Adrenal gland (tissue), 12 donors: Measurements from ENCODE around the gene CCDC28B. TPM values are rescaled to one million over a fixed set of nuclear protein-coding genes. Genes with fewer than 3 reads are reported as not detected.
"Not testable (repeated sequence)": the region's sequence is repeated elsewhere in the genome, so short reads cannot be mapped to it uniquely, and the experiment has no call there.

Experiments used
- DNase-seq, 7 donors: peaks; one replicate each; pipeline ENCODE4 v3.0.0-alpha.2; 2019 to 2020
- H3K27ac ChIP-seq, 5 donors: fragments of 200-600 bp; sonication (generic) in 4 of 5; 1 replicate in 3 of 5; 2 replicates in 2 of 5; pipeline versions ENCODE4 v1.5.1 to v1.8.0; 2016 to 2020; ENCODE audit warnings: mild to moderate bottlenecking in 1 of 5
- H3K27me3 ChIP-seq: fragments of 200-600 bp; 2 replicates; pipeline ENCODE4 v1.8.0; 2021
- H3K36me3 ChIP-seq, 2 donors: fragments of 200-600 bp; replicated peaks in 1 of 2; 1 replicate in 1 of 2; 2 replicates in 1 of 2; pipeline versions ENCODE4 v1.5.1 to v1.8.0; 2018 to 2022
- H3K4me1 ChIP-seq, 2 donors: fragments of 200-600 bp; replicated peaks in 1 of 2; 1 replicate in 1 of 2; 2 replicates in 1 of 2; pipeline versions ENCODE4 v1.5.1 to v1.8.0; 2018 to 2021
- H3K4me3 ChIP-seq, 4 donors: fragments of 200-600 bp; sonication (generic) in 3 of 4; one replicate each; pipeline ENCODE4 v1.5.1; 2016 to 2018
- H3K9me3 ChIP-seq, 3 donors: fragments of 200-600 bp; sonication (generic) in 1 of 3; replicated peaks in 1 of 3; 1 replicate in 2 of 3; 2 replicates in 1 of 3; pipeline versions ENCODE4 v1.5.1 to v1.8.0; 2016 to 2021
- POLR2A ChIP-seq, 2 donors: fragments of 450-650 bp; IDR thresholded peaks; one replicate each; pipeline ENCODE4 v1.6.1; 2017; ENCODE audit warnings: antibody characterized with exemption in 2 of 2, mild to moderate bottlenecking in 2 of 2, moderate library complexity in 1 of 2
- WGBS, 4 donors: extraction: QIAGEN DNeasy Blood & Tissue Kit in 2 of 4; methylation state at CpG; one replicate each; pipeline versions ENCODE4 v1.1.5 to v1.1.7; 2013 to 2017; 5-methylcytosine and 5-hydroxymethylcytosine counted together
- intact Hi-C, 2 donors: fragments of 100-400 bp; cut with DNase I; formaldehyde crosslinking; loops; one replicate each; pipeline versions ENCODE4 v1.14.1 to v1.15.0; 2022 to 2023
- polyA plus RNA-seq, 3 donors: library from polyadenylated mRNA; stranded (reverse); fragments of 200-250 nt in 2 of 3; fragments of 350-450 nt in 1 of 3; fragmentation: Illumina TruSeq in 1 of 3; extraction: RNeasy Lipid Tissue Mini Kit (QIAGEN cat#74804) in 1 of 3; gene quantifications; one replicate each; pipeline ENCODE4 v1.2.3, GENCODE V29; 2013 to 2014
- total RNA-seq, 9 donors: library from RNA; depleted of rRNA in 4 of 9; stranded (reverse); fragments of >200 nt in 4 of 9; fragments of 120-200 nt in 1 of 9; fragmentation: NEBNext Ultra II Directional in 1 of 9; extraction: Animal tissue kit (Norgen Biotek cat#: 25700) in 1 of 9; gene quantifications; one replicate each; pipeline versions ENCODE4 v1.1.0 to v1.2.4, GENCODE V29; 2013 to 2023
- TF ChIP-seq, protein P1 (sequence below), 6 experiments: fragments of 450-650 bp in 4 of 6; fragments of 200-600 bp in 2 of 6; sonication (generic) in 1 of 6; IDR thresholded peaks; 1 replicate in 5 of 6; 2 replicates in 1 of 6; pipeline versions ENCODE4 v1.5.1 to v1.8.0; 2016 to 2021; ENCODE audit warnings: antibody characterized with exemption in 6 of 6, mild to moderate bottlenecking in 2 of 6, moderate library complexity in 1 of 6
- donor health status: healthy with polysubstance abuse.
- donor health status: Bipolar disorder and iron deficiency.
- donor health status: DM: yes; HTN: yes; CAD: no.
- donor health status: DM: no; HTN: no; CAD: no.
- donor health status: DM: no; HTN: no; CAD: no.
- donor health status: DM: yes; HTN: yes; CAD: no.

CCDC28B gene
- total and polyA plus RNA-seq, 12 donors: 3.4 to 47.7 (median 21.4) TPM

DNA sequence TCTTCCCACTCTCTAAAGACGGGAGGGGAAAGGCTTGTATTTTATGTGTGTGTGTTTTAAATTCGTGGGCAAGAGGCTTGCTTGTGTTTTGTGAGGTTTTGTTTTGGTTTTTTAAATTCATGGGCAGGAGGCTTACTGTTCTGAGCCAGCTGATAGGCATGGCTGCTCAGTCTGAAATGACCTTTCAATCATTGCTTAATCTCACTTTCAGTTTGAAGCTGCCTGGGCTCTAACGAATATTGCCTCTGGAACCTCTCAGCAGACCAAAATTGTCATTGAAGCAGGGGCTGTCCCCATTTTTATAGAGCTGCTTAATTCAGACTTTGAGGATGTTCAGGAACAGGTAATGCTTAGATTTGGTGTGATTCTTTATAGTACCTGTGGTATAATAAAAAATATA is 41.2 kb upstream of the CCDC28B start:
- no peak for DNase-seq
- intact Hi-C loops: no loop called here
- Histone ChIP-seq H3K36me3 (peaks cover 3 to 89% of the 10 kb centered on the region in 2 donors), H3K27ac (no peak overlapping the region), H3K27me3 (no peaks in the 10 kb centered on the region), H3K4me1 (no peaks in the 10 kb centered on the region), H3K9me3 (no peaks in the 10 kb centered on the region), H3K4me3 (no peak overlapping the region)
- WGBS, 4 donors: 59 to 71% (median 66%) methylated on average over 3 of the region's 3 CpGs
- TF ChIP-seq, protein P1, sequence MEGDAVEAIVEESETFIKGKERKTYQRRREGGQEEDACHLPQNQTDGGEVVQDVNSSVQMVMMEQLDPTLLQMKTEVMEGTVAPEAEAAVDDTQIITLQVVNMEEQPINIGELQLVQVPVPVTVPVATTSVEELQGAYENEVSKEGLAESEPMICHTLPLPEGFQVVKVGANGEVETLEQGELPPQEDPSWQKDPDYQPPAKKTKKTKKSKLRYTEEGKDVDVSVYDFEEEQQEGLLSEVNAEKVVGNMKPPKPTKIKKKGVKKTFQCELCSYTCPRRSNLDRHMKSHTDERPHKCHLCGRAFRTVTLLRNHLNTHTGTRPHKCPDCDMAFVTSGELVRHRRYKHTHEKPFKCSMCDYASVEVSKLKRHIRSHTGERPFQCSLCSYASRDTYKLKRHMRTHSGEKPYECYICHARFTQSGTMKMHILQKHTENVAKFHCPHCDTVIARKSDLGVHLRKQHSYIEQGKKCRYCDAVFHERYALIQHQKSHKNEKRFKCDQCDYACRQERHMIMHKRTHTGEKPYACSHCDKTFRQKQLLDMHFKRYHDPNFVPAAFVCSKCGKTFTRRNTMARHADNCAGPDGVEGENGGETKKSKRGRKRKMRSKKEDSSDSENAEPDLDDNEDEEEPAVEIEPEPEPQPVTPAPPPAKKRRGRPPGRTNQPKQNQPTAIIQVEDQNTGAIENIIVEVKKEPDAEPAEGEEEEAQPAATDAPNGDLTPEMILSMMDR (IDR thresholded peaks at IDR 0.05): no peak
- no peak for TF ChIP-seq POLR2A (IDR thresholded peaks at IDR 0.05)

DNA sequence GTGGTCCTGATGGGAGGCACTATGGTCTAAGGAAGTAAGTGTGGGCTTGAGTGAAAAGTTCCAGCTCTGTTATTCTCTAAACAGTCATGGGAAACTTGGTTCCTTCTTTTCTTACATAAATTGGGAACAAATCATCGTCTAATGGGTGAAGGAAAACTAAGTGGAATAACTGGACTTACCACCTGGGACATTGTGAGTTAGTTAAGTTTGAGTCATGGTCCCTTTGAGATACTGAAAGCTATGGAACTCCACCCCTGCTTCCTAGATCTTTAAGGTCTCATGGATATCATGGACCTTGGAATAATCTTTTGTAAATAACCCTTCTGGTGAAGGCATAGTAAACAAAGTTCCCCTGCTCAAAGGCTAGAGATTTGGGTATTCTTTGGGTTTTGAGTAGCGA is 37.0 kb upstream of the CCDC28B start:
- intact Hi-C loops: no loop called here
- no peak overlapping the region for H3K27ac ChIP-seq
- TF ChIP-seq, protein P1 (IDR thresholded peaks at IDR 0.05): no peak
- TF ChIP-seq POLR2A (IDR thresholded peaks at IDR 0.05): no peak
- peaks cover 2 to 92% of the 10 kb centered on the region in 2 donors for H3K36me3 ChIP-seq
- H3K4me1 ChIP-seq: no peaks in the 10 kb centered on the region
- H3K27me3 ChIP-seq: no peaks in the 10 kb centered on the region
- no peak overlapping the region for H3K4me3 ChIP-seq
- DNase-seq: no peak
- H3K9me3 ChIP-seq: no peaks in the 10 kb centered on the region
- 88 to 94% (median 93%) methylated on average over 2 of the region's 2 CpGs for WGBS, 4 donors

DNA sequence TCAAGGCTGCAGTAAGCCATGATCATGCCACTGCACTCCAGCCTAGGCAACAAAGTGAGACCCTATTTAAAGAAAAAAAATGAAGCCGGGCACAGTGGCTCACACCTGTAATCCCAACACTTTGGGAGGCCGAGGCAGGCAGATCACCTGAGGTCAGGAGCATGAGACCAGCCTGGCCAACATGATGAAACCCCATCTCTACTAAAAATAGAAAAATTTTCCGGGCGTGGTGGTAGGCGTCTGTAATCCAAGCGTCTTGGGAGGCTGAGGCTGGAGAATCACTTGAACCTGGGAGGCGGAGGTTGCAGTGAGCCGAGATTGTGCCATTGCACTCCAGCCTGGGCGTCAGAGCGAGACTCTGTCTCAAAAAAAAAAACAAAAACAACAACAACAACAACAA is 34.8 kb upstream of the CCDC28B start:
- H3K27me3 ChIP-seq, H3K4me3 ChIP-seq, H3K4me1 ChIP-seq, DNase-seq, intact Hi-C loops, H3K9me3 ChIP-seq, H3K27ac ChIP-seq: not testable (repeated sequence)
- 90 to 95% (median 94%) methylated on average over 10 of the region's 10 CpGs for WGBS, 4 donors
- H3K36me3 ChIP-seq: peaks cover 0 to 81% of the 10 kb centered on the region in 2 donors

DNA sequence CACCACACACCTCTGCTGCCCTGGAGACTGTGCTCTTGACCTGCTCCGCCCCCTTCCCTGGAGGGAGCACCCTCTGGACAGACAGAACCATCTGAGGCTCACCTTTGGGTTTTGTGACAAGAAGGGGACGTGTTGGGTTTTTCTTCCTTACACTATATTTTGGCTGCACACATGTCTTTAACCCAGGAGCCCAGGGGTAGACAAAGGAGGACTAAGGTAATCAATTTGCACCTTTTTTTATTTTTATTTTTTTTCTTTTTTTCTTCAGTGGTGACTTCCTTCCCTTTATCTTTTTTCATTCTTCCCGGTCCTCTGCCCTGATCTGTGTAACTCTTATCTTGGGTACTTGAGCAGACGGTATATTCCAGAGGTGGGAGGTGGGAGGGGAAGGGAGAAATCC is 29.4 kb upstream of the CCDC28B start:
- Histone ChIP-seq H3K4me3 (no peak overlapping the region), H3K27me3 (no peaks in the 10 kb centered on the region), H3K9me3 (no peaks in the 10 kb centered on the region), H3K36me3 (peaks cover 0 to 57% of the 10 kb centered on the region in 2 donors), H3K4me1 (no peaks in the 10 kb centered on the region), H3K27ac (no peak overlapping the region)
- 78 to 91% (median 83%) methylated on average over 4 of the region's 4 CpGs for WGBS, 4 donors
- intact Hi-C loops: no loop called here
- no peak for DNase-seq
- TF ChIP-seq, protein P1 (IDR thresholded peaks at IDR 0.05): no peak
- no peak for TF ChIP-seq POLR2A (IDR thresholded peaks at IDR 0.05)

DNA sequence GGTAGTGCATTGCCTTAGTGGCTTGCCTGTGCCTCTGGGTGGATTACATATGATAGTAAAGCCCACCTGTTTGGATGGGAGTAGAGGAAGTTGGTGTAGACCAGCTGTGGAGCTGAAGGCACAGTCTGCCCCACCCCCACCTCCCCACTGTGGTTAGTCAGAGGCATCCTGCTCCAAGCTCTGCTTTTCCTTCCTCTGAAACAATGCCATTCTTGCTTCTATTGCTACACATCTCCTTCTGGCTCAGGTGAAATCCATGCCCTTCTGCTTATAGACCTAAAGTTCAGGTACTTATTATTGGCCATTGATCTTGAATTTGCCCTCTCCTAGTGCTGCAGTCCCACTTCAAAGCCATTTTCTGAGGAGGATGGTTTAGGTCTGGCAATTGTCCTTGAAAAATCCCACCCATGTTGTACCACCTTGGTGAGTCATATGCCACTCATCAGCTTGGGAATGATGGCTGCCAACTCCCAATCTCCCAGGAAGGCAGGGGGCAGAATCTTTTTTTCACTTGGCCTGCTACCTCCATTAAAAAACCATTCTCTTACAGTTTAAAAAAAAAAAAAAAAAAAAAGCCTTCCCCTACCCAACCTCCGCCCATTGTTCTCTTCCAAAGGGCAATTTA is 27.7 kb upstream of the CCDC28B start:
- TF ChIP-seq, protein P1 (IDR thresholded peaks at IDR 0.05): no peak
- no peak for TF ChIP-seq POLR2A (IDR thresholded peaks at IDR 0.05)
- 87 to 100% (median 95%) methylated on average over 1 of the region's 1 CpG for WGBS, 4 donors
- intact Hi-C loops: no loop called here
- Histone ChIP-seq H3K27ac (no peak overlapping the region), H3K27me3 (no peaks in the 10 kb centered on the region), H3K4me3 (no peak overlapping the region), H3K36me3 (peaks cover 0 to 40% of the 10 kb centered on the region in 2 donors), H3K4me1 (no peaks in the 10 kb centered on the region), H3K9me3 (no peaks in the 10 kb centered on the region)
- DNase-seq: no peak
